A549 treated with AZD2906 at 1 μM for 4 hours (cell line): ENCODE data around the gene FCMR. TPM values are rescaled to one million over a fixed set of nuclear protein-coding genes. Genes with fewer than 3 reads are reported as not detected.

Source experiments
- total RNA-seq: library from RNA; stranded (reverse); fragments of 200-300 nt; extraction: Qiagen RNA extraction; gene quantifications from 5 replicates; pipeline ENCODE4 v1.2.3, GENCODE V29; 2022

The FCMR gene
- 4.4 to 6.3 TPM (median 5.8 TPM) in 5 replicates for total RNA-seq

GRCh38 chr1:206921772-206922265, at the start of gene FCMR:
Gene FCMR, minus strand, starts transcription at chr1:206921941. Its CDS starts 87 bp downstream, at chr1:206921854.

GRCh38 chr1:206970446-206970845, 48.7 kb upstream of the FCMR start, which contains the start of gene FCAMR:
Gene FCAMR, minus strand, starts transcription at chr1:206970460. Its CDS starts 335 bp downstream, at chr1:206970125.

GRCh38 chr1:206946261-206946660, 24.5 kb upstream of the FCMR start, which contains the start of gene PIGR:
Gene PIGR, minus strand, starts transcription at chr1:206946466. Its CDS starts 5,935 bp downstream, at chr1:206940531.

DNA sequence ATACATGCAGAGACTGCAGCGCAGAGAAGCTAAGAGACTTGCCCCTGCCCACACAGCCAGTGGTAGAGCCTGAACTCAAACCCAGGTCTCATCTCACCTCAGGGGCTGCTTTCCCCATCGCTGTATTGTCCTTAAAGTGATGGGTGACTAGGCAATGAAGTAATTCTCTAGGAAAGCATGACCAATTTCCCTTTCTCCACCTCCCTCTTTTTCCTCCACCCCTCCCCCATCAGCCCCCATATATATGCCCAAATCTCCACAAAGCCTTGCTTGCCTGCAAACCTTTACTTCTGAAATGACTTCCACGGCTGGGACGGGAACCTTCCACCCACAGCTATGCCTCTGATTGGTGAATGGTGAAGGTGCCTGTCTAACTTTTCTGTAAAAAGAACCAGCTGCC, 24.6 kb downstream of the FCMR start, which contains the start of gene IL24:
IL24 (plus strand) TSS at position 269 of the 400 bp plus-strand sequence. CDS start 390 bp downstream, outside the sequence.

GRCh38 chr1:206864939-206865671, 56.6 kb downstream of the FCMR start, which contains the start of gene IL20:
Gene IL20, plus strand, starts transcription at chr1:206865623. Its CDS starts 230 bp downstream, at chr1:206865853.

Other genes starting within 250 kb of the FCMR start
- 87.7 to 107 TPM (median 101 TPM) in 5 replicates for gene MAPKAPK2, start 237.0 kb downstream of the FCMR start, total RNA-seq
- gene IL19, start 151.2 kb downstream of the FCMR start, total RNA-seq, result 0.08 to 0.11 TPM (median 0.09 TPM) in 3 of 5 replicates, not detected in the others
- gene IL10, start 149.4 kb downstream of the FCMR start, total RNA-seq, result not detected in 5 replicates
- gene IL20, start 56.3 kb downstream of the FCMR start, total RNA-seq, result 0.10 TPM in 1 of 5 replicates, not detected in the others
- gene IL24, start 24.5 kb downstream of the FCMR start, total RNA-seq, result 0.31 to 0.55 TPM (median 0.39 TPM) in 5 replicates
- 0.01 to 0.02 TPM in 2 of 5 replicates, not detected in the others for gene PIGR, start 24.5 kb upstream of the FCMR start, total RNA-seq
- gene FCAMR, start 48.5 kb upstream of the FCMR start, total RNA-seq, result not detected in 5 replicates
- 4.9 to 6.7 TPM (median 6.0 TPM) in 5 replicates for gene C1orf116, start 110.8 kb upstream of the FCMR start, total RNA-seq
- gene YOD1, start 129.3 kb upstream of the FCMR start, total RNA-seq, result 7.1 to 9.1 TPM (median 8.3 TPM) in 5 replicates
- gene PFKFB2, start 131.3 kb upstream of the FCMR start, total RNA-seq, result 4.9 to 6.3 TPM (median 5.4 TPM) in 5 replicates
- 1.1 to 2.1 TPM (median 1.5 TPM) in 5 replicates for gene C4BPB, start 166.9 kb upstream of the FCMR start, total RNA-seq
- 0.50 to 0.84 TPM (median 0.62 TPM) in 5 replicates for gene C4BPA, start 182.3 kb upstream of the FCMR start, total RNA-seq